Activated CD8-positive, alpha-beta memory T cell treated with anti-CD3 and anti-CD28 coated beads for 48 hours (primary cell): Measurements from ENCODE around the gene CFAP70.
"Not testable (repeated sequence)": the region's sequence is repeated elsewhere in the genome, so short reads cannot be mapped to it uniquely, and the experiment has no call there.

Source experiments
- DNase-seq, 3 experiments: peaks; one replicate each; pipeline ENCODE4 v3.0.0-alpha.2; 2020; ENCODE audit warnings: low read depth in 2 of 3, low spot score in 2 of 3

CFAP70 gene

GRCh38 chr10:73258612-73259011 lies 100.1 kb downstream of the CFAP70 start:
- not testable (repeated sequence) for DNase-seq

- no peak for DNase-seq
These were observed 105.5 kb downstream of the CFAP70 start for GRCh38 chr10:73253225-73253555.

- DNase-seq, result peak; percentile 74 to 82 (median 78)
These were observed 106.0 kb downstream of the CFAP70 start, which contains the start of gene MRPS16 for GRCh38 chr10:73252445-73253224. MRPS16 (minus strand) TSS chr10:73252644; CDS start chr10:73252482, 162 bp downstream.

GRCh38 chr10:73251683-73252444 lies 106.8 kb downstream of the CFAP70 start:
- DNase-seq, result no peak

GRCh38 chr10:73248259-73248724 lies 110.4 kb downstream of the CFAP70 start:
- DNase-seq, result no peak

- DNase-seq, result no peak
These were observed 111.0 kb downstream of the CFAP70 start for GRCh38 chr10:73247509-73248258.

- DNase-seq, result peak; percentile 96 to 98 (median 97)
These were observed 111.8 kb downstream of the CFAP70 start, which contains the start of gene DNAJC9 for GRCh38 chr10:73246646-73247508. DNAJC9 (minus strand) TSS chr10:73247255; CDS start chr10:73247189, 66 bp downstream.

GRCh38 chr10:73246322-73246645 lies 112.4 kb downstream of the CFAP70 start:
- DNase-seq, result no peak

- DNase-seq, result no peak
These were observed 113.7 kb downstream of the CFAP70 start for GRCh38 chr10:73244866-73245477.

- DNase-seq, result no peak
These were observed 118.8 kb downstream of the CFAP70 start for GRCh38 chr10:73239908-73240307.

- DNase-seq, result no peak
These were observed 119.6 kb downstream of the CFAP70 start for GRCh38 chr10:73238990-73239566.

- DNase-seq, result no peak
These were observed 124.0 kb downstream of the CFAP70 start for GRCh38 chr10:73234695-73235094.

GRCh38 chr10:73233883-73234282 lies 124.8 kb downstream of the CFAP70 start:
- DNase-seq, result no peak

- DNase-seq, result no peak
These were observed 125.8 kb downstream of the CFAP70 start for GRCh38 chr10:73232887-73233286.

- DNase-seq, result no peak
These were observed 129.1 kb downstream of the CFAP70 start for GRCh38 chr10:73229567-73229966.

- no peak for DNase-seq
These were observed 130.4 kb downstream of the CFAP70 start for GRCh38 chr10:73228247-73228646.

- no peak for DNase-seq
These were observed 132.0 kb downstream of the CFAP70 start for GRCh38 chr10:73226663-73227062.

GRCh38 chr10:73225518-73225917 lies 133.1 kb downstream of the CFAP70 start:
- no peak for DNase-seq

GRCh38 chr10:73220989-73221388 lies 137.7 kb downstream of the CFAP70 start:
- DNase-seq, result no peak

- no peak for DNase-seq
These were observed 139.3 kb downstream of the CFAP70 start for GRCh38 chr10:73219384-73219783.
